Keratinocyte (primary cell): ENCODE measurements around the gene MLLT3. TPM values are rescaled to one million over a fixed set of nuclear protein-coding genes. Genes with fewer than 3 reads are reported as not detected.

Experiments used
- DNase-seq: peaks from one replicate; pipeline ENCODE4 v3.0.0-alpha.2; 2011; ENCODE audit warnings: low read depth, missing footprints, low spot score
- FAIRE-seq: peaks from 2 replicates; lab custom pipeline; 2011; peaks lifted over from hg19 to GRCh38; lab: Jason Lieb, UNC
- H2AFZ ChIP-seq: 2 replicates; pipeline ENCODE4 v1.6.0; 2012; ENCODE audit warnings: low read length, control low read depth, inconsistent platforms; ENCODE audit not compliant: control insufficient read depth
- H3K27ac ChIP-seq: 2 replicates; pipeline ENCODE4 v1.5.1; 2011; ENCODE audit warnings: low read length; ENCODE audit not compliant: control insufficient read depth, insufficient read depth
- H3K27me3 ChIP-seq: 3 replicates; pipeline ENCODE4 v1.6.0; 2011; ENCODE audit warnings: low read length; ENCODE audit not compliant: control insufficient read depth, insufficient read depth; ENCODE audit errors: extremely low read depth
- H3K36me3 ChIP-seq, 2 experiments: 2 replicates in 1 of 2; 3 replicates in 1 of 2; pipeline ENCODE4 v1.5.1; 2011; ENCODE audit warnings: low read length in 2 of 2, mild to moderate bottlenecking in 1 of 2; ENCODE audit not compliant: control insufficient read depth in 2 of 2, insufficient read depth in 2 of 2; ENCODE audit errors: extremely low read depth in 1 of 2
- H3K4me1 ChIP-seq: 3 replicates; pipeline ENCODE4 v1.5.1; 2011; ENCODE audit warnings: low read length; ENCODE audit not compliant: control insufficient read depth, insufficient read depth; ENCODE audit errors: extremely low read depth
- H3K4me2 ChIP-seq: 3 replicates; pipeline ENCODE4 v1.6.0; 2011; ENCODE audit warnings: low read depth, low read length; ENCODE audit not compliant: control insufficient read depth, insufficient read depth; ENCODE audit errors: extremely low read depth
- H3K4me3 ChIP-seq, 3 experiments: fragments of 200-600 bp in 1 of 3; sonication (generic) in 1 of 3; 2 replicates in 2 of 3; 3 replicates in 1 of 3; pipeline ENCODE4 v1.5.1; 2011 to 2016; ENCODE audit warnings: low read length in 3 of 3, mild to moderate bottlenecking in 3 of 3, control low read depth in 2 of 3, inconsistent platforms in 1 of 3, low read depth in 1 of 3, mixed read lengths in 1 of 3, mixed run types in 1 of 3, moderate library complexity in 1 of 3; ENCODE audit not compliant: control insufficient read depth in 2 of 3, insufficient read depth in 2 of 3; ENCODE audit errors: extremely low read depth in 1 of 3
- H3K79me2 ChIP-seq: 2 replicates; pipeline ENCODE4 v1.6.0; 2012; ENCODE audit warnings: low read length; ENCODE audit not compliant: control insufficient read depth, insufficient read depth
- H3K9ac ChIP-seq: 3 replicates; pipeline ENCODE4 v1.6.0; 2011; ENCODE audit warnings: low read length; ENCODE audit not compliant: control insufficient read depth, insufficient read depth; ENCODE audit errors: extremely low read depth
- H3K9me1 ChIP-seq: 3 replicates; pipeline ENCODE4 v1.6.0; 2011; ENCODE audit warnings: low read length; ENCODE audit not compliant: control insufficient read depth, insufficient read depth; ENCODE audit errors: extremely low read depth
- H3K9me3 ChIP-seq: 2 replicates; pipeline ENCODE4 v1.5.1; 2012; ENCODE audit warnings: low read depth, low read length; ENCODE audit not compliant: control insufficient read depth
- H4K20me1 ChIP-seq: 3 replicates; pipeline ENCODE4 v1.6.0; 2011; ENCODE audit warnings: low read length; ENCODE audit not compliant: control insufficient read depth, insufficient read depth; ENCODE audit errors: extremely low read depth
- CTCF ChIP-seq, 3 experiments: IDR thresholded peaks in 1 of 3; conservative IDR thresholded peaks in 1 of 3; optimal IDR thresholded peaks in 1 of 3; 2 replicates in 2 of 3; 3 replicates in 1 of 3; pipeline versions ENCODE3 to v1.5.1; 2011; ENCODE audit warnings: low read length in 3 of 3, mild to moderate bottlenecking in 3 of 3, moderate library complexity in 2 of 3, control low read depth in 1 of 3, inconsistent platforms in 1 of 3; ENCODE audit not compliant: insufficient read depth in 2 of 3; ENCODE audit errors: extremely low read depth in 1 of 3
- EZH2 ChIP-seq: IDR thresholded peaks from one replicate; pipeline ENCODE4 v1.6.1; 2012; ENCODE audit warnings: inconsistent platforms, mild to moderate bottlenecking, low read length, moderate library complexity
- dilution Hi-C: fragments of 300-500 bp; cut with MboI; formaldehyde crosslinking; loops from one replicate; pipeline ENCODE4 v1.7.0; 2020; ENCODE audit warnings: low sequenced_read_pairs; ENCODE audit not compliant: extremely low pct_ligation_motif_present
- polyA plus RNA-seq, 5 experiments: library from polyadenylated mRNA; depleted of rRNA in 3 of 5; stranded (reverse) in 3 of 5; stranded (forward) in 1 of 5; unstranded in 1 of 5; fragments of >200 nt; gene quantifications; 1 replicate in 1 of 5; 2 replicates in 3 of 5; 3 replicates in 1 of 5; pipeline versions ENCODE4 v1.2.1 to v1.2.3, GENCODE V29; 2011 to 2012; ENCODE audit warnings: missing spikeins in 2 of 5, low read depth in 1 of 5, low replicate concordance in 1 of 5

MLLT3 gene
- polyA plus RNA-seq, 1 donor (not counting 4 experiments of a cell fraction or from before 2014, with no cell fraction given): 17.0 TPM

DNA sequence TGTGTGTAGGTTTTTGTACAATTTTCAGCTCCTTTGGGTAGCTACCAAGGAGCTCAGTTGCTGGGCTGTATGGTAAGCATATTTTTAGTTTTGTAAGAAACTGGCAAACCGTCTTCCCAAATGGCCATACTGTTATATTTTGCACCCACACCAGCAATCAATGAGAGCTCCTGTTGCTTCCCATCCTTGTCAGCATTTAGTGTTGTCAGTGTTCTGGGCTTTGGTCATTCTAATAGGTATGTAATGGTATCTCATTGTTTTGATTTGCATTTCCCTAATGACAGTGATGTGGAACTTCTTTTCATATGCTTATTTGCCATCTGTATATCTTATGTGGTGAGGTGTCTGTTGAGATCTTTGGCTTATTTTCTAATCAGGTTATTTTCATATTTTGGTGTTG is 320.1 kb downstream of the MLLT3 start:
- H2AFZ ChIP-seq: no peak overlapping the region
- H3K9ac ChIP-seq: no peak overlapping the region
- peaks cover 10% of the 10 kb centered on the region for H3K4me1 ChIP-seq
- no peaks in the 10 kb centered on the region for H3K36me3 ChIP-seq
- H3K9me3 ChIP-seq: no peaks in the 10 kb centered on the region
- no peak for TF ChIP-seq CTCF (optimal IDR thresholded peaks at IDR 0.05 in 1 of 3, IDR thresholded peaks at IDR 0.05 in 1 of 3, conservative IDR thresholded peaks at IDR 0.05 in 1 of 3; ENCODE audit: extremely low read depth in 1 of 3, insufficient read depth in 2 of 3, low read length in 3 of 3)
- no peak for TF ChIP-seq EZH2
- dilution Hi-C loops: no loop called here
- H3K27ac ChIP-seq: no peak overlapping the region
- H3K79me2 ChIP-seq: no peaks in the 10 kb centered on the region
- no peaks in the 10 kb centered on the region for H3K9me1 ChIP-seq
- no peaks in the 10 kb centered on the region for H4K20me1 ChIP-seq
- no peak for DNase-seq
- no peaks in the 10 kb centered on the region for H3K27me3 ChIP-seq
- H3K4me3 ChIP-seq: no peak overlapping the region
- FAIRE-seq: no peak
- no peak overlapping the region for H3K4me2 ChIP-seq

GRCh38 chr9:20300430-20301115 is 321.7 kb downstream of the MLLT3 start:
- Histone ChIP-seq H3K27ac (no peak overlapping the region), H3K27me3 (no peaks in the 10 kb centered on the region), H2AFZ (no peak overlapping the region), H3K9me1 (no peaks in the 10 kb centered on the region), H3K4me1 (peaks cover 11% of the 10 kb centered on the region), H3K4me2 (no peak overlapping the region), H3K9me3 (no peaks in the 10 kb centered on the region), H3K4me3 (no peak overlapping the region), H3K36me3 (no peaks in the 10 kb centered on the region), H3K9ac (no peak overlapping the region), H4K20me1 (no peaks in the 10 kb centered on the region), H3K79me2 (no peaks in the 10 kb centered on the region)
- no peak for DNase-seq
- no peak for FAIRE-seq
- TF ChIP-seq EZH2: no peak
- no peak for TF ChIP-seq CTCF (optimal IDR thresholded peaks at IDR 0.05 in 1 of 3, IDR thresholded peaks at IDR 0.05 in 1 of 3, conservative IDR thresholded peaks at IDR 0.05 in 1 of 3; ENCODE audit: extremely low read depth in 1 of 3, insufficient read depth in 2 of 3, low read length in 3 of 3)
- dilution Hi-C loops: no loop called here
